HG02885 (cell line): ENCODE data around the gene CEP85L.

ENCODE experiments used
- ATAC-seq: cut with Tn5 transposase; IDR thresholded peaks from one replicate; pipeline ENCODE4 v1.9.1; 2021; ENCODE audit warnings: mild to moderate bottlenecking; ENCODE audit not compliant: unreplicated experiment, poor library complexity

Gene CEP85L

GRCh38 chr6:118651282-118652050, at the start of gene CEP85L:
CEP85L (minus strand) TSS chr6:118651591; CDS start chr6:118651269, 322 bp downstream.
- ATAC-seq = peak; percentile 89

- no peak for ATAC-seq
These were observed 49.1 kb upstream of the CEP85L start for GRCh38 chr6:118700531-118700930.

DNA sequence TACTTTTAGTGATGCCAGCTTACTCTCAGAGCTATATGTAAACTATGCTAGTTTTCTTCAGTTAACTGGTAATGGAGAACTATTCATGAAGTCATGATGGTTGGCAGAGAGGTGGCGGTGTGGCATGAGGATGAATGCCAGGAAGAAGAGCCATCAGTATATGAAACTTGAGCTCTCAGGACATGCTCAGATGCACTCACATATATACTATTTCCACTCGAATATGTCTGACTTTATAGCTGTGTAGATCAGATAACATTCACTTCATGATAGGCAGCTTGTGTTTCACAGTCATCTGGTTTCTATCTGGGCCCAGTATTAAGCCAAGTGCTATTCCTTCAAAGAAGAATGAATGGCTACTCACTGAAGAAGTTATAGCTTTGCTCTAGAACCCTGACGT, 46.2 kb upstream of the CEP85L start:
- ATAC-seq = no peak

DNA sequence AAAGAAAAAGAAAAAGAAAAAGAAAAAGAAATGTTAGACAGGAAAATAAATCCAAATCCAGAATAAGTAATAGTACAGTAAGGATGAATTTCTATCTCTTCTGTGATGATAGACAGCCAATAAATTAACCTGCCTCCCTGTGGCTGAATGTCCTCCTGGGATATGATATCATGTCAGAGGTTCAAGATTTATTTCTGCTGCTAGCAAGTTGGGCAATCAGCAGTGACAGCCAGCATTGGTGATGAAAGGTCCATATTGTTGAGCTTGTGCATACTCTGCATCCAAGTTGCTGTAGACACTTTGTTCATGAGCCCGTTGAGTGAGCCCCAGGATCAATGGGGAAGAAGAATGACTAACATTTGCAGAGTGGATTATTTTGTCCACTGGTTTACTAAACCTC, 44.9 kb upstream of the CEP85L start:
- ATAC-seq = no peak

DNA sequence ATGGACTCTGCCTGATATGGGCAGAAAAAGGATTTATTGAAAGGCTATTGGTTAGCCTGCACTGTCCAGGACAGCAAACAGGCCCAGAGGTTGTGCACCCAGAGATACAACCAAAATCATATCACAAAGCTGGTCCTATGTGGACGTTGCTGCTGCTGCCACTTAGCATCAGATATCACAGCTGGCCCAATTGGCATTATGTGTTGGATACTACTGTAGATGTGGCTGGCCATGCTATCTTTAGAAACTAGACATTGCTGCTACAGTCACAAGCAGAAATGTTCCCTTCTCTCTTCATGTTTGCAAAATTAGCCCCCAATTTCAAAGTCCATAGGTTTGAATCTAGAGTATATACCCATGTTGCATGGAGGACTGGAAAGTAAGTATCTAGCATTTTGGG, 42.2 kb upstream of the CEP85L start:
- ATAC-seq = no peak

DNA sequence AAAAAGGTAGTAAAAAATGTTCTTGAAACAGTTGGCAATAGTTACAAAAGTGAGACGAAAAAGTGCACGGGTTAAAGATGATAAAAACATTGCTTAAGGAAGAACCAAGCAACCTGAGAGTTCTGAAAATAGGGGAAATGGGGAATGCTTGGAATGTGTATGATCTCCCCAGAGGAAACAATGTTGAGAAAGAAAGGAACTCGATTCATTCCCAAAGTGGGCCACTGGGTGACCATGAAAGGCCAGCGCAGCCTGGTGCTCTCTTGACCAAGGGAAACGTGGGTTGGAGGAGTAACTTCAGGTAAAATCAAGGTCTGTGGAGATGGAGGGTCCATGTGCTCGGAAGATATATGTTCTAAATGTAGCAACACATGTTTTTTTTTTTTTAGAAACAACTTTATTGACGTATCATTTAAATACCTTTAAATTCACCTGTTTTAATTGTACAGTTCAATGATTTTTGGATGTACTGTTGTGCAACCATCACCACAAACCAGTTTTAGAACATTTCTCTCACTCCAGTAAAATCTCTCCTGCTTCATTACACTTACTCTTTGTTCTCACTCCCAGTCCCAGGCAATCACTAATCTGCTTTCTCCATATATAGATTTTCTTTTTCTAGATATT, 34.5 kb upstream of the CEP85L start:
- no peak for ATAC-seq

GRCh38 chr6:118683881-118684872, 32.8 kb upstream of the CEP85L start:
- ATAC-seq = no peak

DNA sequence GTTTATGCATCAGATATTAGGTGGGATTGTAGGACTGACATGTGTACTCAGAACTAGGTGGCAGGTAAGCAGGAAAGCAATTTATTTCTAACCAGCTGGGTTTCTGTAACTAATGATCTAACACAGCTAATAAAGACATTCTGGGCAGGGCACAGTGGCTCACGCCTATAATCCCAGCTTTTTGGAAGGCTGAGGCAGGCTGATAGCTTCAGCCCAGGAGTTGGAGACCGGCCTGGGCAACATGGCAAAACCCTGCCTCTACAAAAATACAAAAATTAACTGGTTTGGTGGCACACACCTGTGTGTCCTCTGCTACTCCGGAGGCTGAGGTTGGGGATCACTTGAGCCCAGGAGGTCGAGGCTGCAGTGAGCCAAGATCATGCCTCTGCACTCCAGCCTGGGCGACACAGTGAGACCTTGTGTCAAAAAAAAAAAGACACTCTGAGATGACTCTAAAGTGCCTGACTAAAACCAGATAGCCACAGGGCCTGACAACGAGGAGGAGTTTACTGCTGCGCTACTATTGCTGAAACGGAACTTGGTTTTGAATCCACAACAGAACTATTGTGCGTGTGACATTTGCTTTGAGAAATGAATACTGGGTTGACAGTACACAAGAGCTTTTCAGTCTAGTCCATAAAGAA, 29.2 kb upstream of the CEP85L start:
- no peak for ATAC-seq

DNA sequence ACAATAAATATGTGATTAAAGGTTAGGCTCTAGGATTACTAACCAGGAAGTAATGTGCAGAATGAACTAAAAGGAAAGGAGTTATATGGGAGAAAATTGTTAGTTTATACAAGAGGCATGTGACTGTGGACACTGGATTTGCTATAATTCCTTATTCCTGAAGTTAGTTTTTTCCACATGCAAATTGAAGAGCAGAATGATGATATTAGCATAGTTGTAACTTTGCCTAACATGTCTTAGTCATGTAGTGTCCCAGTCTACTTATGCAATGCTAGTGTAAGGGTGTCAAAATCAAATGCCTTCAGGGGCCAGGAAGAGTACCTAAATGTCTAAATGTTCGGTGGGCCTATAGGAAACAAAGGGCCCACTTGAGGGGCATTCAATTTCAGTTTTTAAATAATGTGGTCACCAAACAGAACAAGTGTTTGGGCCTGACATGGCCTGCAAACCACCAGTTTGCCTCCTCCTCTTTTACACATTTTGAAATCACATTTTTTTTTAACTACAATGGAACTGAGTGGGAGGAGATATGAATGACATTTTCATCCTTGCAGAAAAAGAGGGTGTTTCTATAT, 28.0 kb upstream of the CEP85L start:
- ATAC-seq = no peak

DNA sequence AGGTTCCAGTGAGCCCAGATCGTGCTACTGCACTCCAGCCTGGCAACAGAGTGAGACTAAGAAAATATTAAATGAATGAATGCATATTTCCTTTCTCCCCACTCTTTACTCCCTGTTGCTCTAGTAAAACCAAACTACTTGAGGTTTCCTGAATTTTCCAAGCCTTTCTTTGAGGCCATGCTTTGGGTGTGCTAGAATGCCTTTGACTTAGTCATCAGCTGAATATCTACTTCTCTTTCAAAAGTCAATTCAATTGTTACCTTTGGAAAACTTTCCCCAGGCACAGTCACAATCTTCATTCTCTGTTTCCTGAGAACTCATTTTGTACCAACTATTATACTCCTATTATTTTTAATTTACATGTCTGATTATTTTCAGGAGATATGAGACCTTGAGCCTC, 27.5 kb upstream of the CEP85L start:
- ATAC-seq = no peak

- no peak for ATAC-seq
These were observed 25.8 kb upstream of the CEP85L start for GRCh38 chr6:118677193-118677592.

GRCh38 chr6:118675225-118675624, 23.8 kb upstream of the CEP85L start:
- no peak for ATAC-seq

DNA sequence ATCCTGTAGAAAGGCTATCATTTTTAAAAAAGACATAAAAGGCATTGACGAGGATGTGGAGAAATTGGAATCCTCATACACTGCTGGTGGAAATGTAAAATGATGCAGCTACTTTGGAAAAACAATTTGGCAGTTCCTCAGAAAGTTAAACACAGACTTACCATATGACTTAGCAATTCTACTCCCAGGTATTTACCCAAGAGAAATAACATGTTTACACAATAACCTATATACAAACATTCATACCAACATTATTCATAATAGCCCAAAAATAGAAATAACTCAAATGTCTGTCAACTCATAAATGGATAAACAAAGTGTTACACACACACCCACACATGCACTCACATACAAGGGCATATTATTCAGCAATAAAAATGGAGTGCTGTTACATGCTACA, 23.4 kb upstream of the CEP85L start:
- no peak for ATAC-seq

- ATAC-seq = no peak
These were observed 21.3 kb upstream of the CEP85L start for GRCh38 chr6:118672678-118673077.

DNA sequence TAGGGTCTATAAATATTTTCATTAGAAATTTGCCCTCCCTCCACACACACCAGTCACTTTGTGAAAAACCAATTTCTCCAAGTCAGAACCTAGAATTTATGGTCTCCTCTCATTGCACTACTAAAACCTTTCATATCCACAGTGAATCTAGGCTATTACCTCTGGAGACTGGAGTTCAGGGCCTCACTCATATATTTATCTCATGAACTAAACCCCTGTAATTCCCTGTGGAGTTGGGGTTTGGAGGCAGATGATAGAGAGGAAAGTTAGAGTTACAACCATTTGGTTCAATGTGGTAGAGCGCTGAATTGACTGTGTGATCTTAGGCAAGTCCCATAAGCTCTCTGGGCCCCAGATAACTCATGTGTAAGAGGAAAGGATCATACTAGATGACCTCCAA, 18.2 kb upstream of the CEP85L start:
- no peak for ATAC-seq

DNA sequence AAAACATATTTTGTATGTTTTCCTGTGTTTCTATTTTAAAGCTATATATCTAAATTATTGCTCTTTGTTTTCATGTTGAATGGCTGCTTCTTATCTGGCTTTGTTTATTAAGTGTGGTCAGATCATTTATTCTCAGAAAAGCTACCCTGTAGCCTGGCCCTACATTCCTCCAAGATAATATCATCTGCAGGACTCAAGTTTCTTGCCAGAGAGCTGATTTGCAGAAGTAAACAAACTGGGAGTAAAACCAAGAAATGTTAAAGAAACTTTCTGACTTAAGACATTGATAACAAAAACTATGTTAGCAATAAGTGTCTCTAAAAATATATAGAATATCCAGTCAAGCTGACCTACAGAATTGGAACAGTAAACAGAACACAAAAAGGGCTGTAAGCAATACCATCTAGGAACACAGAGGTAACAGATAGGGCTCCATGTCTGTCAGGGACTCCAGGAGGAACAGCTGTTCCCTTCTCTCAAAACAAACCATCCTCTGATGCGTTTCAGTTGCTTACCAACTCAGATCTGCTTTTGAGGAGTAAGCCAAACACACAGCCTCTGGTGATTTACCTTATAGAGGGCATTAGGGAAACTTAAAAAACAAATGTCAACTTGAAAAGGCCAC, 17.5 kb upstream of the CEP85L start:
- ATAC-seq = no peak

- ATAC-seq = no peak
These were observed 16.6 kb upstream of the CEP85L start for GRCh38 chr6:118667988-118668387.

GRCh38 chr6:118665011-118665410, 13.6 kb upstream of the CEP85L start:
- peak; percentile 50 for ATAC-seq
